IMR-90 (cell line): ENCODE measurements around the gene PITPNM2. TPM values are rescaled to one million over a fixed set of nuclear protein-coding genes. Genes with fewer than 3 reads are reported as not detected.

ENCODE experiments used
- ATAC-seq: fragments of 200-7000 bp; cut with Tn5 transposase; 2 replicates; pipeline ENCODE4 v1.9.1; 2020; ENCODE audit warnings: low read depth, mild to moderate bottlenecking, moderate library complexity
- BruUV-seq: library from RNA; stranded (reverse); fragments of 400-500 nt; replicated peaks from 2 replicates; lab custom pipeline; 2021; lab: Mats Ljungman, UMichigan
- CTCF ChIA-PET: fragments of 300-600 bp; formaldehyde crosslinking; extraction: SDS; loops from one replicate; lab custom pipeline; 2021; ENCODE audit warnings: antibody characterized with exemption; lab: Yijun Ruan, JAX
- POLR2A ChIA-PET: fragments of 300-600 bp; sonication (Branson Sonifier 250); formaldehyde crosslinking; loops from one replicate; lab custom pipeline; 2022; ENCODE audit warnings: antibody characterized with exemption; ENCODE audit not compliant: unreplicated experiment; lab: Charles Lee
- DNase-seq: peaks from one replicate; pipeline ENCODE4 v3.0.0; 2013
- H2AFZ ChIP-seq: replicated peaks from 2 replicates; pipeline ENCODE3; 2013; ENCODE audit warnings: low read length, mild to moderate bottlenecking; ENCODE audit not compliant: poor library complexity
- H2AK5ac ChIP-seq: 2 replicates; pipeline ENCODE4 v1.6.1; 2013; ENCODE audit warnings: low read depth, low read length, inconsistent platforms
- H2AK9ac ChIP-seq: replicated peaks from 2 replicates; pipeline ENCODE3; 2013; ENCODE audit warnings: mild to moderate bottlenecking, low read depth, low read length, moderate library complexity; ENCODE audit not compliant: poor library complexity
- H2BK120ac ChIP-seq: 2 replicates; pipeline ENCODE4 v1.6.1; 2013; ENCODE audit warnings: low read depth, low read length, inconsistent platforms
- H2BK15ac ChIP-seq: 3 replicates; pipeline ENCODE4 v1.6.1; 2013; ENCODE audit warnings: low read depth, low read length, inconsistent platforms
- H2BK20ac ChIP-seq: 2 replicates; pipeline ENCODE4 v1.6.1; 2013; ENCODE audit warnings: low read depth, mild to moderate bottlenecking, inconsistent platforms, low read length, moderate library complexity
- H2BK5ac ChIP-seq: 2 replicates; pipeline ENCODE4 v1.6.1; 2013; ENCODE audit warnings: mild to moderate bottlenecking, low read depth, low read length, inconsistent platforms; ENCODE audit not compliant: poor library complexity, severe bottlenecking
- H3K14ac ChIP-seq: replicated peaks from 2 replicates; pipeline ENCODE4 v1.6.1; 2013; ENCODE audit warnings: low read depth, low read length, inconsistent platforms
- H3K18ac ChIP-seq: 2 replicates; pipeline ENCODE4 v1.6.1; 2013; ENCODE audit warnings: low read depth, low read length, control low read depth
- H3K23ac ChIP-seq: 2 replicates; pipeline ENCODE4 v1.6.1; 2013; ENCODE audit warnings: low read depth, low read length, inconsistent platforms
- H3K27ac ChIP-seq: 2 replicates; pipeline ENCODE4 v1.5.1; 2013; ENCODE audit warnings: mild to moderate bottlenecking, control low read depth, low read length; ENCODE audit not compliant: insufficient read depth
- H3K27me3 ChIP-seq: 2 replicates; pipeline ENCODE4 v1.6.1; 2013; ENCODE audit warnings: low read length; ENCODE audit not compliant: control insufficient read depth, insufficient read depth
- H3K36me3 ChIP-seq: 2 replicates; pipeline ENCODE4 v1.6.1; 2013; ENCODE audit warnings: low read length, mixed read lengths; ENCODE audit not compliant: control insufficient read depth, insufficient read depth
- H3K4ac ChIP-seq: 2 replicates; pipeline ENCODE4 v1.6.1; 2013; ENCODE audit warnings: low read depth, low read length, inconsistent platforms
- H3K4me1 ChIP-seq: 2 replicates; pipeline ENCODE4 v1.6.1; 2013; ENCODE audit warnings: low read length, mixed read lengths; ENCODE audit not compliant: control insufficient read depth, insufficient read depth
- H3K4me2 ChIP-seq: 2 replicates; pipeline ENCODE4 v1.6.1; 2013; ENCODE audit warnings: low read depth, mild to moderate bottlenecking, control low read depth, low read length, moderate library complexity
- H3K4me3 ChIP-seq: 2 replicates; pipeline ENCODE4 v1.5.1; 2013; ENCODE audit warnings: low read depth, mild to moderate bottlenecking, control low read depth, low read length, moderate library complexity; ENCODE audit not compliant: insufficient read depth
- H3K56ac ChIP-seq: 2 replicates; pipeline ENCODE4 v1.6.1; 2013; ENCODE audit warnings: low read length, inconsistent platforms; ENCODE audit not compliant: insufficient read depth; ENCODE audit errors: extremely low read depth
- H3K79me1 ChIP-seq, 2 experiments: 2 replicates each; pipeline ENCODE4 v1.6.1; 2013; ENCODE audit warnings: low read length in 2 of 2, inconsistent platforms in 1 of 2, low read depth in 1 of 2
- H3K9ac ChIP-seq: 2 replicates; pipeline ENCODE4 v1.6.1; 2013; ENCODE audit warnings: low read depth, low read length, control low read depth
- H3K9me1 ChIP-seq: 2 replicates; pipeline ENCODE4 v1.6.1; 2013; ENCODE audit warnings: low read length, inconsistent platforms; ENCODE audit not compliant: insufficient read depth
- H3K9me3 ChIP-seq: 2 replicates; pipeline ENCODE4 v1.6.1; 2013; ENCODE audit warnings: low read length; ENCODE audit not compliant: control insufficient read depth, insufficient read depth
- H4K20me1 ChIP-seq: 2 replicates; pipeline ENCODE4 v1.6.1; 2013; ENCODE audit warnings: low read length, inconsistent platforms; ENCODE audit not compliant: insufficient read depth
- H4K5ac ChIP-seq: 2 replicates; pipeline ENCODE4 v1.6.1; 2013; ENCODE audit warnings: mild to moderate bottlenecking, low read depth, low read length, control low read depth
- H4K8ac ChIP-seq, 2 experiments: 2 replicates each; pipeline ENCODE4 v1.6.1; 2013; ENCODE audit warnings: low read depth in 2 of 2, low read length in 2 of 2, control low read depth in 1 of 2, inconsistent platforms in 1 of 2
- H4K91ac ChIP-seq: 2 replicates; pipeline ENCODE4 v1.6.1; 2013; ENCODE audit warnings: low read depth, low read length, inconsistent platforms; ENCODE audit not compliant: insufficient read depth
- CEBPB ChIP-seq: IDR thresholded peaks from 2 replicates; pipeline ENCODE4 v1.6.1; 2012; ENCODE audit warnings: low read depth, low read length, improper control_type of control experiment
- CTCF ChIP-seq: conservative IDR thresholded peaks from 2 replicates; pipeline ENCODE4 v1.5.1; 2012; ENCODE audit warnings: mild to moderate bottlenecking, low read depth, low read length, improper control_type of control experiment
- MAFK ChIP-seq: IDR thresholded peaks from 2 replicates; pipeline ENCODE4 v1.6.1; 2012; ENCODE audit warnings: low read depth, low read length, improper control_type of control experiment
- MAZ ChIP-seq: IDR thresholded peaks from 2 replicates; pipeline ENCODE4 v1.6.1; 2012; ENCODE audit warnings: low read depth, mild to moderate bottlenecking, low read length, improper control_type of control experiment, moderate library complexity, borderline replicate concordance
- MXI1 ChIP-seq: IDR thresholded peaks from 2 replicates; pipeline ENCODE4 v1.6.1; 2012; ENCODE audit warnings: low read depth, mild to moderate bottlenecking, low read length, moderate library complexity, borderline replicate concordance
- NFE2L2 ChIP-seq: fragments of 150-350 bp; IDR thresholded peaks from 2 replicates; pipeline ENCODE4 v1.6.1; 2016; ENCODE audit warnings: low read depth, mild to moderate bottlenecking, low read length
- RFX5 ChIP-seq: IDR thresholded peaks from 2 replicates; pipeline ENCODE4 v1.8.0; 2012; ENCODE audit warnings: low read depth, mild to moderate bottlenecking, low read length, moderate library complexity
- WGBS, 2 experiments: methylation state at CpG; one replicate each; pipeline versions ENCODE4 v1.1.5 to v1.1.7; 2013; ENCODE audit warnings: missing lambda C conversion rate in 2 of 2; ENCODE audit not compliant: insufficient read length in 1 of 2; ENCODE audit errors: extremely low coverage in 2 of 2; 5-methylcytosine and 5-hydroxymethylcytosine counted together
- dilution Hi-C: fragments of 300-500 bp; cut with HindIII; formaldehyde crosslinking; loops from one replicate; pipeline ENCODE4 v1.14.3; 2018; ENCODE audit warnings: low sequenced_read_pairs; ENCODE audit not compliant: unreplicated experiment
- in situ Hi-C: fragments of 300-500 bp; cut with MboI; formaldehyde crosslinking; loops from 3 replicates; pipeline ENCODE4 v1.14.3; 2019; ENCODE audit warnings: low sequenced_read_pairs, inconsistent platforms, mixed read lengths
- intact Hi-C: fragments of 100-400 bp; cut with micrococcal nuclease; formaldehyde crosslinking; loops from 2 replicates; pipeline ENCODE4 v1.10.0; 2022
- polyA plus RNA-seq, 3 experiments: library from polyadenylated mRNA; depleted of rRNA; stranded (reverse); fragments of >200 nt; gene quantifications; 2 replicates each; pipeline ENCODE4 v1.2.3, GENCODE V29; 2012; ENCODE audit warnings: low replicate concordance in 1 of 3
- total RNA-seq: library from RNA; depleted of rRNA; stranded (reverse); fragments of >200 nt; gene quantifications from 2 replicates; pipeline ENCODE4 v1.2.3, GENCODE V29; 2012
- TF ChIP-seq, protein P1 (sequence below): fragments of 150-350 bp; IDR thresholded peaks from 2 replicates; pipeline ENCODE4 v1.6.1; 2017; ENCODE audit warnings: mild to moderate bottlenecking, antibody characterized with exemption, low read length, low read depth

The PITPNM2 gene
- total and polyA plus RNA-seq, 2 of the 4 experiments (the other 2 are of a cell fraction), result 1.6 to 3.0 TPM

GRCh38 chr12:123132951-123133619, 17.8 kb downstream of the PITPNM2 start:
- peaks cover 7% of the 10 kb centered on the region for H3K36me3 ChIP-seq
- BruUV-seq, result no TSS peak
- no peak overlapping the region for H4K8ac ChIP-seq
- no peak overlapping the region for H2AK9ac ChIP-seq
- peaks cover 9% of the 10 kb centered on the region for H3K4me1 ChIP-seq
- H2BK20ac ChIP-seq, result no peak overlapping the region
- H2AK5ac ChIP-seq, result no peak overlapping the region
- H3K56ac ChIP-seq, result no peak overlapping the region
- dilution Hi-C loops (no loop called here), in situ Hi-C loops (no loop called here), intact Hi-C loops (no loop called here)
- H3K18ac ChIP-seq, result no peak overlapping the region
- ChIA-PET CTCF (interaction anchor here (0.6 kb wide), 1 partner anchor 86 kb away, joined by 3 read pairs; no protein-coding TSS in a partner anchor), POLR2A (interaction anchor here (0.7 kb wide), 1 partner anchor 341 kb away, joined by 4 read pairs; no protein-coding TSS in a partner anchor)
- H3K27ac ChIP-seq, result no peak overlapping the region
- H3K4me3 ChIP-seq, result no peak overlapping the region
- H2BK120ac ChIP-seq, result no peak overlapping the region
- H3K27me3 ChIP-seq, result no peaks in the 10 kb centered on the region
- H3K4ac ChIP-seq, result no peak overlapping the region
- no peak overlapping the region for H4K5ac ChIP-seq
- no peak overlapping the region for H3K4me2 ChIP-seq
- no peak overlapping the region for H3K23ac ChIP-seq
- no peaks in the 10 kb centered on the region for H3K9me3 ChIP-seq
- no peak overlapping the region for H2AFZ ChIP-seq
- H4K91ac ChIP-seq, result no peak overlapping the region
- H4K20me1 ChIP-seq, result peaks cover 6% of the 10 kb centered on the region; the same call in 1 of the 2 replicates
- DNase-seq (no peak), ATAC-seq (no peak)
- TF ChIP-seq MAZ (no peak), CTCF (no peak), RFX5 (no peak), CEBPB (no peak), MAFK (no peak), NFE2L2 (no peak), MXI1 (no peak)
- TF ChIP-seq, protein P1, sequence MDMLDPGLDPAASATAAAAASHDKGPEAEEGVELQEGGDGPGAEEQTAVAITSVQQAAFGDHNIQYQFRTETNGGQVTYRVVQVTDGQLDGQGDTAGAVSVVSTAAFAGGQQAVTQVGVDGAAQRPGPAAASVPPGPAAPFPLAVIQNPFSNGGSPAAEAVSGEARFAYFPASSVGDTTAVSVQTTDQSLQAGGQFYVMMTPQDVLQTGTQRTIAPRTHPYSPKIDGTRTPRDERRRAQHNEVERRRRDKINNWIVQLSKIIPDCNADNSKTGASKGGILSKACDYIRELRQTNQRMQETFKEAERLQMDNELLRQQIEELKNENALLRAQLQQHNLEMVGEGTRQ, result no peak
- peaks cover 10 to 42% of the 10 kb centered on the region in 2 experiments for H3K79me1 ChIP-seq
- peaks cover 11% of the 10 kb centered on the region for H3K9me1 ChIP-seq
- H2BK5ac ChIP-seq, result no peak overlapping the region
- no peak overlapping the region for H2BK15ac ChIP-seq
- no peak overlapping the region for H3K14ac ChIP-seq
- WGBS, 2 experiments, result no CpG with 5 or more reads among the region's 3 CpGs
- no peak overlapping the region for H3K9ac ChIP-seq
